H1 (cell line): ENCODE measurements around the gene GPR17. TPM values are rescaled to one million over a fixed set of nuclear protein-coding genes. Genes with fewer than 3 reads are reported as not detected.

Experiments
- CBX8 ChIP-seq: fragments of 300-800, 300-1000 bp; sonication (generic); IDR thresholded peaks from 2 replicates; pipeline ENCODE4 v1.7.1; 2016; ENCODE audit warnings: low read depth, low read length, borderline replicate concordance
- KDM5A ChIP-seq: fragments of 200-600 bp; IDR thresholded peaks from 2 replicates; pipeline ENCODE4 v1.7.1; 2012; ENCODE audit warnings: mild to moderate bottlenecking, low read length, inconsistent platforms, mixed read lengths
- MAX ChIP-seq: IDR thresholded peaks from 2 replicates; pipeline ENCODE4 v1.6.1; 2012; ENCODE audit warnings: inconsistent platforms
- RBBP5 ChIP-seq: IDR thresholded peaks from 2 replicates; pipeline ENCODE4 v1.7.1; 2012; ENCODE audit warnings: low read depth, mild to moderate bottlenecking, inconsistent platforms, low read length, moderate library complexity, borderline replicate concordance
- SAP30 ChIP-seq: fragments of 300-600 bp; sonication (generic); IDR thresholded peaks from 2 replicates; pipeline ENCODE4 v1.7.1; 2012; ENCODE audit warnings: low read length, moderate library complexity, mild to moderate bottlenecking, inconsistent platforms; ENCODE audit not compliant: insufficient read depth, insufficient replicate concordance
- TAF7 ChIP-seq: optimal IDR thresholded peaks from 2 replicates; pipeline ENCODE3; 2011; ENCODE audit warnings: low read depth, mild to moderate bottlenecking, inconsistent platforms, low read length, moderate library complexity, borderline replicate concordance
- polyA plus RNA-seq, 7 experiments: library from polyadenylated mRNA; depleted of rRNA in 3 of 7; stranded (reverse) in 5 of 7; unstranded in 2 of 7; fragments of >200 nt in 5 of 7; fragments of 200-250 nt in 2 of 7; gene quantifications; 1 replicate in 5 of 7; 2 replicates in 1 of 7; 4 replicates in 1 of 7; pipeline versions ENCODE4 v1.2.1 to v1.2.3, GENCODE V29; 2011 to 2013; ENCODE audit warnings: missing spikeins in 2 of 7, mixed read lengths in 2 of 7
- total RNA-seq: library from RNA; stranded (reverse); fragmentation: NEBNext Ultra II Directional; extraction: Animal tissue kit (Norgen Biotek cat#: 25700); gene quantifications from 2 replicates; pipeline ENCODE4 v1.2.1, GENCODE V29; 2021

Gene GPR17
- total and polyA plus RNA-seq, 2 of the 8 experiments (the other 6 are each of a cell fraction or from before 2014, with no cell fraction given): 0.03 TPM; not detected in 1

GRCh38 chr2:127604986-127605385 is 41.0 kb upstream of the GPR17 start (continued):
- no peak for TF ChIP-seq RBBP5
- no peak for TF ChIP-seq SAP30
- TF ChIP-seq KDM5A: no peak
- no peak for TF ChIP-seq CBX8
- TF ChIP-seq MAX: no peak
- no peak for TF ChIP-seq TAF7
